ENCODE results near the gene FOXK1.
A peak's percentile ranks its signal among the peaks of the same experiment; 100 is the strongest.

The FOXK1 gene

DNA sequence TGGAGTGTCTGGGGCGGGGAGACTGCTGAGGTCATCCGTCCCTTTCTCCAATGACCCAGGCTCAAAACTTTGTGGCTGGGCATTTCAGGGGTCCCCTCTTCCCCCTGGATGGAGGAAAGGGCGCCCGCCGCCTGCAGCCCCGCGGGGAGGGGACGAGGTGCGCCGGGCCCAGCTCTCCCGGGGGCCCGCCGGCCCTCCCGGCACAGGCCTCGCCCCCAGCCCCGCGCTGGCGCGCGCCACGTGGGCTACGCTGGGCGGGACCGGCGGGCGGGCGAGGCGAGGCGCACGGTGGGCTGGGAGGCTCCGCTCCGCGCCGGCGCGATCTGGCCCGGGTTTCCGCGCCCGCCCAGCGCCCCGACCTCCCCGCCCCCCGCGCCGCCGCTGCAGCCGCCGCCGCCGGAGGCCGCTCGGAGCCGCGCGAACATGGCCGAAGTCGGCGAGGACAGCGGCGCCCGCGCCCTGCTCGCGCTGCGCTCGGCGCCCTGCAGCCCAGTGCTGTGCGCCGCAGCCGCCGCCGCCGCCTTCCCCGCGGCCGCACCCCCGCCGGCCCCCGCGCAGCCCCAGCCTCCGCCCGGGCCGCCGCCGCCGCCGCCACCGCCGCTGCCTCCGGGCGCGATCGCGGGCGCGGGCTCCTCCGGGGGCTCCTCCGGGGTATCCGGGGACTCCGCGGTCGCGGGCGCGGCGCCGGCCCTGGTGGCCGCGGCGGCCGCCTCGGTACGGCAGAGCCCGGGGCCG lies at the start of gene FOXK1:
FOXK1 (plus strand) TSS at position 410 of the 735 bp plus-strand sequence; CDS start at position 424, 14 bp downstream.
- Histone ChIP-seq H3K4me2 (peak within 1 kb of the TSS; percentile 99), H3K36me3 (ENCODE audit: insufficient read depth) (no peaks in the 10 kb centered on the region), H3K4me3 (IDR thresholded peaks at IDR 0.05; ENCODE audit: insufficient read depth, low read depth, low read length) (peak within 1 kb of the TSS; percentile 51), H3K27me3 (ENCODE audit: insufficient read depth, low read depth) (no peaks in the 10 kb centered on the region), H3K27ac (peak within 1 kb of the TSS; percentile 58), H3K79me2 (ENCODE audit: insufficient read depth, low read depth) (peaks cover 46% of the 10 kb centered on the region), H3K4me1 (ENCODE audit: low read depth, poor library complexity, severe bottlenecking) (peaks cover 17% of the 10 kb centered on the region), H3K9ac (peak within 1 kb of the TSS; percentile 83), H4K20me1 (ENCODE audit: insufficient read depth) (peaks cover 12% of the 10 kb centered on the region), H2AFZ (ENCODE audit: low read depth) (peak within 1 kb of the TSS; percentile 96)
- TF ChIP-seq, protein P1, sequence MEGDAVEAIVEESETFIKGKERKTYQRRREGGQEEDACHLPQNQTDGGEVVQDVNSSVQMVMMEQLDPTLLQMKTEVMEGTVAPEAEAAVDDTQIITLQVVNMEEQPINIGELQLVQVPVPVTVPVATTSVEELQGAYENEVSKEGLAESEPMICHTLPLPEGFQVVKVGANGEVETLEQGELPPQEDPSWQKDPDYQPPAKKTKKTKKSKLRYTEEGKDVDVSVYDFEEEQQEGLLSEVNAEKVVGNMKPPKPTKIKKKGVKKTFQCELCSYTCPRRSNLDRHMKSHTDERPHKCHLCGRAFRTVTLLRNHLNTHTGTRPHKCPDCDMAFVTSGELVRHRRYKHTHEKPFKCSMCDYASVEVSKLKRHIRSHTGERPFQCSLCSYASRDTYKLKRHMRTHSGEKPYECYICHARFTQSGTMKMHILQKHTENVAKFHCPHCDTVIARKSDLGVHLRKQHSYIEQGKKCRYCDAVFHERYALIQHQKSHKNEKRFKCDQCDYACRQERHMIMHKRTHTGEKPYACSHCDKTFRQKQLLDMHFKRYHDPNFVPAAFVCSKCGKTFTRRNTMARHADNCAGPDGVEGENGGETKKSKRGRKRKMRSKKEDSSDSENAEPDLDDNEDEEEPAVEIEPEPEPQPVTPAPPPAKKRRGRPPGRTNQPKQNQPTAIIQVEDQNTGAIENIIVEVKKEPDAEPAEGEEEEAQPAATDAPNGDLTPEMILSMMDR (conservative IDR thresholded peaks at IDR 0.05; ENCODE audit: low read depth, low read length) = no peak

DNA sequence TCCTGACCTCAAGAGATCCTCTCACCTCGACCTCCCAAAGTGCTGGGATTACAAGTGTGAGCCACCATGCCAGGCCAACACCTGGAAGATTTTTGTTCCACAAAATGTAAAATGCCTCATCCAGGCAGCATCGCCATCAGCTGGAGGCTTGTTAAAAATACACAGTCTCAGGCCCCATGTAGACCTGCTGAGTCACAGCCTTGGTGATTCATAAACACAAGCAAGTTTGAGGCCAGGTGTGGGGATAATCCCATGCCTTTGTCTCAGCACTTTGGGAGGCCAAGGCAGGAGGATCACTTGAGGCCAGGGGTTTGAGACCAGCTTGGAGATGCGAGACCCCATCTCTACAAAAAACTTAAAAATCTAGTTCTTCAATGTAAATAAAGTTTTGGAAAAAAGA lies 49.1 kb upstream of the FOXK1 start:
- H3K27ac ChIP-seq = no peak overlapping the region
- H3K9ac ChIP-seq = no peak overlapping the region
- no peak overlapping the region for H2AFZ ChIP-seq (ENCODE audit: low read depth)
- H3K79me2 ChIP-seq (ENCODE audit: insufficient read depth, low read depth) = no peaks in the 10 kb centered on the region
- no peaks in the 10 kb centered on the region for H4K20me1 ChIP-seq (ENCODE audit: insufficient read depth)
- H3K27me3 ChIP-seq (ENCODE audit: insufficient read depth, low read depth) = no peaks in the 10 kb centered on the region
- peaks cover 9% of the 10 kb centered on the region for H3K4me1 ChIP-seq (ENCODE audit: low read depth, poor library complexity, severe bottlenecking)
- no peak overlapping the region for H3K4me2 ChIP-seq
- TF ChIP-seq, protein P1 (conservative IDR thresholded peaks at IDR 0.05; ENCODE audit: low read depth, low read length) = no peak
- no peak overlapping the region for H3K4me3 ChIP-seq (IDR thresholded peaks at IDR 0.05; ENCODE audit: insufficient read depth, low read depth, low read length)
- H3K36me3 ChIP-seq (ENCODE audit: insufficient read depth) = no peaks in the 10 kb centered on the region

DNA sequence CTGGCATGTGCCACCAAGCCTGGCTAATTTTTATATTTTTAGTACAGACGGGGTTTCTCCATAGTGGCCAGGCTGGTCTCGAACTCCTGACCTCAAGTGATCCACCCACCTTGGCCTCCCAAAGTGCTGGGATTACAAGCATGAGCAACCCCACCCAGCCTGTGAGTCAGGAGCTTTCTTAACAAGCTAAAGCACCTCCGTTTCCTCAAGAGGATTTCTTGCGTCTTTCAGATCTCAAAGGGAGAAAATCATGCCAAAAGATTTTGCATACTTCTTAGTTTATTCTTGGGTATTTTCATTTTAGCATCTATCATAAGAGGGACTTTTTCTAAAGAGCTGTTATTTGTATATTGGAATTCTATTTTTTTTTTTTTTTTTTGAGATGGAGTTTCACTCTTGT lies 47.9 kb upstream of the FOXK1 start:
- Histone ChIP-seq H3K4me1 (ENCODE audit: low read depth, poor library complexity, severe bottlenecking) (peaks cover 21% of the 10 kb centered on the region), H3K9ac (no peak overlapping the region), H3K27me3 (ENCODE audit: insufficient read depth, low read depth) (no peaks in the 10 kb centered on the region), H3K79me2 (ENCODE audit: insufficient read depth, low read depth) (no peaks in the 10 kb centered on the region), H4K20me1 (ENCODE audit: insufficient read depth) (no peaks in the 10 kb centered on the region), H3K27ac (no peak overlapping the region), H3K4me3 (IDR thresholded peaks at IDR 0.05; ENCODE audit: insufficient read depth, low read depth, low read length) (no peak overlapping the region), H3K4me2 (no peak overlapping the region), H2AFZ (ENCODE audit: low read depth) (no peak overlapping the region), H3K36me3 (ENCODE audit: insufficient read depth) (no peaks in the 10 kb centered on the region)
- TF ChIP-seq, protein P1 (conservative IDR thresholded peaks at IDR 0.05; ENCODE audit: low read depth, low read length) = no peak

DNA sequence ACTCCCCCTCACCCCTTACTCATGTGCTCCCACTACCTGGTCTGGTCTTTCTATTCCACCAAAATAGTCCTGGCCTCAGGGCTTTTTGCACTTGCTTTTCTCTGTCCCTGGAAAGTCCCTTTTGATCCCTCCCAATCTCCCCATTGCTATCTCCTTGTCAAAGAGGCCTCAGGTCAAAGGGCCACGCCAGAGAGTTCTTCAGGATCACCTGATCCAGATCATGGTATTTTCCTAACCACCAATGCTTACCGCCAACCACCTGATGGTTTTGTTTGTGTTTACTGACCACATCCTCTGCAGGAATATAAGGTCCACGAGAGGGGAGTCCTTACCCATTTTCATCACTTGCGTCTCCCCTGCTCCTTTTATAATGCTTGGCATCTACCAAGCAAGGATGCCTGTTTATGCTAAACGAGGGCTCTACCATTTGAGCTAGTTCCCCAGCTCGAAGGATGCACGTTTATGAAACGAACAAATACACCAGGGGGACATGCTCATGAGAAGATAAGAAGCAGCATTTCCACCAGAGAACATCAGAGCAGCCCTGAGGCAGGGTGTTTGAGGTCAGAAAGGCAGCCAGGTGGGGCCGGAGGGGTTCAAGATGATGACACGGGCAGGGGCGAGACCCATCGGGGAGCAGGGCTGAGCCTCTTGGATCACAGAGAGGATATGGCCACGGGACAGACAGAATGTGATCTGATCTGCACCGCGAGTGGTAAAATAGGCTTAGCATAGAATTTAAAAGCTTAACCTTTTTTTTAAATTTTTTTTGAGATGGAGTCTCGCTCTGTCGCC lies 43.1 kb upstream of the FOXK1 start:
- Histone ChIP-seq H4K20me1 (ENCODE audit: insufficient read depth) (no peaks in the 10 kb centered on the region), H3K27me3 (ENCODE audit: insufficient read depth, low read depth) (no peaks in the 10 kb centered on the region), H3K36me3 (ENCODE audit: insufficient read depth) (no peaks in the 10 kb centered on the region), H3K9ac (no peak overlapping the region), H2AFZ (ENCODE audit: low read depth) (peak overlapping the region; percentile 27; the same call in 1 of the 2 replicates), H3K27ac (peak overlapping the region; percentile 27), H3K4me1 (ENCODE audit: low read depth, poor library complexity, severe bottlenecking) (peaks cover 42% of the 10 kb centered on the region), H3K4me3 (IDR thresholded peaks at IDR 0.05; ENCODE audit: insufficient read depth, low read depth, low read length) (no peak overlapping the region), H3K79me2 (ENCODE audit: insufficient read depth, low read depth) (no peaks in the 10 kb centered on the region), H3K4me2 (peak overlapping the region; percentile 43; the same call in 1 of the 2 replicates)
- TF ChIP-seq, protein P1 (conservative IDR thresholded peaks at IDR 0.05; ENCODE audit: low read depth, low read length) = no peak
